ENCODE data around the gene HOXC10. TPM values are rescaled to one million over a fixed set of nuclear protein-coding genes. Genes with fewer than 3 reads are reported as not detected.

The HOXC10 gene
- total RNA-seq, 1 experiment from 2014 or later: 154 TPM

DNA sequence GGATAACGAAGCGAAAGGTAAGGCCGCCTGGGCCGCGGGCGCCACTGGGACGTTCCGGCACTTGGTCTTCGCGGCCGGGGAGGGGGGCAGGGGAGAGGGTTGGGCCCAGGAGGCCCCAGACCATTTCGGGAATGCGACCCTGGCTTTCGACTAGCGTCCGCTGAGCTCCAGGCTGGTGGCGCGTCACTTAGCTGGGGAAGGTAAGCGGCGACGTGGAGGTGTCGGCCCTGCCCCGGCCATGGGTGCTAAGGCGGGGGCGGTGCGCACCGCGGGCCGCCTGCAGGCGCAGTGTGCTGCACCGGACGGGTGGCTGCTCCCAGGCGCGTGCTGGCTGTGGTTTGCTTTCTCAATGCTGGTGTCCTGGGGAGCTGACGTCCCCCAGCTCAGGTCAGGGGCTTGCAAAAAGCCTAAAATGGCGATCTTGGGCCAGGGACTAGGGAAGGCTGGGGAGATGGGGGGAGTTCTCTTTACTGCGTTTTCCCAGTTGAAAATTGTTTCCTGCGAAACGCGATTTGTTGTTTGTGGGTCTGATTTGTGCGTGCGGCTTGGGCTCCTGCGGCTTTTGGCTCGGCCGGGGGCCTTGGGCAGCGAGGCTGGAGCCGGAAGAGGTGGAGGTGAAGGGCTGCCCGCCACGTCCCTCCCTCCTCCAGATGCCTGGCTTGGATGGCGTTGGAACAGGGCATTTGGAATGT lies 1.2 kb downstream of the HOXC10 start:
- H3K4me1 ChIP-seq (ENCODE audit: control insufficient read depth, insufficient read depth, low read length): peaks cover 12% of the 10 kb centered on the region
- intact Hi-C loops (cut with micrococcal nuclease; ENCODE audit: unreplicated experiment): no loop called here
- ATAC-seq (no peak; the same call in 1 of the 2 replicates), DNase-seq (ENCODE audit: low read depth, low spot score) (no peak)
- no TSS peak for BruUV-seq (replicated peaks)
- POLR2A ChIA-PET: interaction anchor here (0.6 to 1.6 kb wide), 5 partner anchors 13 to 206 kb away, joined by 3 to 7 read pairs (median 5); partner anchors contain the start of gene HOXC9
- CTCF ChIA-PET: interaction anchor here (0.8 kb wide), 1 partner anchor 232 kb away, joined by 3 read pairs; no protein-coding TSS in a partner anchor
- H3K4me3 ChIP-seq (ENCODE audit: low read depth in 2 of 2, low read length in 2 of 2): peak overlapping the region; percentile 66 to 67
- in situ Hi-C loops (cut with HindIII; ENCODE audit: low pct_unique_long_range_greater_than_20kb, low sequenced_read_pairs): no loop called here
- no peak; the same call in none of the 2 replicates for TF ChIP-seq POLR2AphosphoS5 (IDR thresholded peaks at IDR 0.05; ENCODE audit: low read depth, low read length)
- no peak for TF ChIP-seq TCF7L2 (IDR thresholded peaks at IDR 0.05; ENCODE audit: low read depth, low read length)
- TF ChIP-seq SIN3A (IDR thresholded peaks at IDR 0.05; ENCODE audit: borderline replicate concordance, insufficient read depth, low read depth, low read length): no peak; the same call in 1 of the 2 replicates
- TF ChIP-seq, protein P1, sequence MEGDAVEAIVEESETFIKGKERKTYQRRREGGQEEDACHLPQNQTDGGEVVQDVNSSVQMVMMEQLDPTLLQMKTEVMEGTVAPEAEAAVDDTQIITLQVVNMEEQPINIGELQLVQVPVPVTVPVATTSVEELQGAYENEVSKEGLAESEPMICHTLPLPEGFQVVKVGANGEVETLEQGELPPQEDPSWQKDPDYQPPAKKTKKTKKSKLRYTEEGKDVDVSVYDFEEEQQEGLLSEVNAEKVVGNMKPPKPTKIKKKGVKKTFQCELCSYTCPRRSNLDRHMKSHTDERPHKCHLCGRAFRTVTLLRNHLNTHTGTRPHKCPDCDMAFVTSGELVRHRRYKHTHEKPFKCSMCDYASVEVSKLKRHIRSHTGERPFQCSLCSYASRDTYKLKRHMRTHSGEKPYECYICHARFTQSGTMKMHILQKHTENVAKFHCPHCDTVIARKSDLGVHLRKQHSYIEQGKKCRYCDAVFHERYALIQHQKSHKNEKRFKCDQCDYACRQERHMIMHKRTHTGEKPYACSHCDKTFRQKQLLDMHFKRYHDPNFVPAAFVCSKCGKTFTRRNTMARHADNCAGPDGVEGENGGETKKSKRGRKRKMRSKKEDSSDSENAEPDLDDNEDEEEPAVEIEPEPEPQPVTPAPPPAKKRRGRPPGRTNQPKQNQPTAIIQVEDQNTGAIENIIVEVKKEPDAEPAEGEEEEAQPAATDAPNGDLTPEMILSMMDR (IDR thresholded peaks at IDR 0.05): no peak
- TF ChIP-seq REST (IDR thresholded peaks at IDR 0.05; ENCODE audit: insufficient read depth in 1 of 2, low read depth in 2 of 2, low read length in 1 of 2): no peak; a peak in 1 of 4 replicates
- peak overlapping the region; percentile 99 for H3K27ac ChIP-seq (ENCODE audit: low read length)
- H3K36me3 ChIP-seq (ENCODE audit: control insufficient read depth, insufficient read depth, low read length): no peaks in the 10 kb centered on the region
- no peaks in the 10 kb centered on the region for H3K27me3 ChIP-seq (ENCODE audit: control insufficient read depth, insufficient read depth, low read length)
- no peaks in the 10 kb centered on the region for H3K9me3 ChIP-seq (ENCODE audit: control insufficient read depth, insufficient read depth, low read depth, low read length)

GRCh38 chr12:53986686-53987483 lies 1.9 kb downstream of the HOXC10 start:
- in situ Hi-C loops (cut with HindIII; ENCODE audit: low pct_unique_long_range_greater_than_20kb, low sequenced_read_pairs): no loop called here
- Histone ChIP-seq H3K9me3 (ENCODE audit: control insufficient read depth, insufficient read depth, low read depth, low read length) (no peaks in the 10 kb centered on the region), H3K4me3 (ENCODE audit: low read depth in 2 of 2, low read length in 2 of 2) (peak overlapping the region; percentile 66 to 67), H3K36me3 (ENCODE audit: control insufficient read depth, insufficient read depth, low read length) (no peaks in the 10 kb centered on the region), H3K27me3 (ENCODE audit: control insufficient read depth, insufficient read depth, low read length) (no peaks in the 10 kb centered on the region), H3K27ac (ENCODE audit: low read length) (peak overlapping the region; percentile 99), H3K4me1 (ENCODE audit: control insufficient read depth, insufficient read depth, low read length) (peaks cover 9% of the 10 kb centered on the region)
- DNase-seq (ENCODE audit: low read depth, low spot score) (no peak), ATAC-seq (no peak)
- no peak; the same call in 1 of the 2 replicates for TF ChIP-seq TCF7L2 (IDR thresholded peaks at IDR 0.05; ENCODE audit: low read depth, low read length)
- TF ChIP-seq POLR2AphosphoS5 (IDR thresholded peaks at IDR 0.05; ENCODE audit: low read depth, low read length): no peak
- TF ChIP-seq SIN3A (IDR thresholded peaks at IDR 0.05; ENCODE audit: borderline replicate concordance, insufficient read depth, low read depth, low read length): no peak
- TF ChIP-seq, protein P1 (IDR thresholded peaks at IDR 0.05): no peak
- no peak for TF ChIP-seq REST (IDR thresholded peaks at IDR 0.05; ENCODE audit: insufficient read depth in 1 of 2, low read depth in 2 of 2, low read length in 1 of 2)
- POLR2A ChIA-PET: interaction anchor here (0.6 to 1.8 kb wide), 4 partner anchors 11 to 161 kb away, joined by 3 to 9 read pairs (median 4); no protein-coding TSS in a partner anchor
- intact Hi-C loops (cut with micrococcal nuclease; ENCODE audit: unreplicated experiment): no loop called here
- BruUV-seq (replicated peaks): TSS peak; percentile 37
- CTCF ChIA-PET: interaction anchor here (0.8 to 1.1 kb wide), 2 partner anchors 214 to 233 kb away, joined by 3 read pairs; no protein-coding TSS in a partner anchor

Data from Panc1 (cell line).